ENCODE measurements around the gene DLGAP1.

DNA sequence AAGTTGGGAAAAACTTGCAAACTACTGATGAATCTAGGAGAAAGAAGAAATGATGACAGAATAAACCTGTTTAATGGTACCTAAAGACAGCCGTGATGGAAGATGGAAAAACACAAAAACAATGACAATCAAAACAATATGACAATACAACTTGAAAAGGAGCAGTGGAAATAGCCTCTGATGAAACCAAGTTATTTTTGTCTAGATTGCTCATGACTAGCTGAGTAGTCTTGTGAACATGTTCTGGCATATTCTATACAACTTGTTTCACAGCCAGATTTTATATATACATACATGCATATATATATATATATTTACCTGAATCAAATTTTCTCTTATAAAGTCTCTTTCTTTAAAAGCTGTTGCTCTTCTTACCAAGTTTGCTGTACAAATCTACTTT lies 566.0 kb downstream of the DLGAP1 start:
- TF ChIP-seq, protein P1, sequence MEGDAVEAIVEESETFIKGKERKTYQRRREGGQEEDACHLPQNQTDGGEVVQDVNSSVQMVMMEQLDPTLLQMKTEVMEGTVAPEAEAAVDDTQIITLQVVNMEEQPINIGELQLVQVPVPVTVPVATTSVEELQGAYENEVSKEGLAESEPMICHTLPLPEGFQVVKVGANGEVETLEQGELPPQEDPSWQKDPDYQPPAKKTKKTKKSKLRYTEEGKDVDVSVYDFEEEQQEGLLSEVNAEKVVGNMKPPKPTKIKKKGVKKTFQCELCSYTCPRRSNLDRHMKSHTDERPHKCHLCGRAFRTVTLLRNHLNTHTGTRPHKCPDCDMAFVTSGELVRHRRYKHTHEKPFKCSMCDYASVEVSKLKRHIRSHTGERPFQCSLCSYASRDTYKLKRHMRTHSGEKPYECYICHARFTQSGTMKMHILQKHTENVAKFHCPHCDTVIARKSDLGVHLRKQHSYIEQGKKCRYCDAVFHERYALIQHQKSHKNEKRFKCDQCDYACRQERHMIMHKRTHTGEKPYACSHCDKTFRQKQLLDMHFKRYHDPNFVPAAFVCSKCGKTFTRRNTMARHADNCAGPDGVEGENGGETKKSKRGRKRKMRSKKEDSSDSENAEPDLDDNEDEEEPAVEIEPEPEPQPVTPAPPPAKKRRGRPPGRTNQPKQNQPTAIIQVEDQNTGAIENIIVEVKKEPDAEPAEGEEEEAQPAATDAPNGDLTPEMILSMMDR (IDR thresholded peaks at IDR 0.05; ENCODE audit: poor library complexity) = no peak
- no peak for TF ChIP-seq EZH2 (IDR thresholded peaks at IDR 0.05; ENCODE audit: borderline replicate concordance)
